HG03457 (cell line): ENCODE data around the gene NPR2.

Source experiments
- ATAC-seq: cut with Tn5 transposase; IDR thresholded peaks from one replicate; pipeline ENCODE4 v1.9.1; 2021; ENCODE audit warnings: moderate number of reproducible peaks; ENCODE audit not compliant: unreplicated experiment

NPR2 gene

GRCh38 chr9:35763181-35763580, 28.2 kb upstream of the NPR2 start:
- no peak for ATAC-seq

GRCh38 chr9:35763803-35764202, 27.6 kb upstream of the NPR2 start:
- ATAC-seq = no peak

GRCh38 chr9:35766997-35767396, 24.4 kb upstream of the NPR2 start:
- ATAC-seq = no peak

DNA sequence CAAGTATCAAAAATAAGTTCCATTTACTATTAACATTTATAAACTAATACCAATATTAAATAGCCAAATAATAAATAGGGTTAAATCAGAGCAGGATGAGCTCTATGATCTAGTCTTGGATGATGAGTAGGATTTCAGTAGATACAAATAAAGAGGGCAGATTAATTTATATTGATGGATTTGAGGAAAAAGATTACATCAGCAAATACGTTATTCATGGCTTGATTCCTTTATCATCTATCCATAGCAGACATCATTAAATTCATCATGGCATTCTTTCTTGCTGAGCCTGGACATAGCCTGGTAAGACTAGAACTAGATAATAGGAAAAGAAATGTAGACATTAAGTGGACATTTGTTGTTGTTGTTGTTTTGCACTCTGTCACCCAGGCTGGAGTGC, 23.9 kb upstream of the NPR2 start:
- ATAC-seq = no peak

GRCh38 chr9:35769763-35770162, 21.6 kb upstream of the NPR2 start:
- no peak for ATAC-seq

DNA sequence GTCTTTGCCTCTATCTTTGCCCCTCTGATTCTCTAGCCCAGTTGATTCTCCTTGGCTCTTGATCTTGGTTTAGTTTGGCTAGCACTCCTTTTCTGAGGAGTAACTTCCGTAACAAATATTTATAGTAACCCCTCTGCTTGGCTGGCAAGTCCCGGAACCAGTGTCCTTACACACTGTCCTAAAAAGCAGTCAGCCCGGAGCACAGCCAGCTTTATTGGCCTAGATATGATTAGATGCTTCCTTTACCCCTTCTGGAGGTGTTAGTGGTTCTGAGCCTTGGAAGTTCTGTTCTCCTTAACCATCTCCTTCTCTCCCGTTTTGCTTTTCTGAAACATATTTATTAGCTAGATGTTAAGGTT, 20.3 kb upstream of the NPR2 start:
- ATAC-seq = no peak

- ATAC-seq = no peak
Measured at GRCh38 chr9:35771534-35771933, 19.9 kb upstream of the NPR2 start.

GRCh38 chr9:35771943-35772342, 19.4 kb upstream of the NPR2 start:
- no peak for ATAC-seq

- no peak for ATAC-seq
Measured at GRCh38 chr9:35774907-35775635, 16.3 kb upstream of the NPR2 start.

DNA sequence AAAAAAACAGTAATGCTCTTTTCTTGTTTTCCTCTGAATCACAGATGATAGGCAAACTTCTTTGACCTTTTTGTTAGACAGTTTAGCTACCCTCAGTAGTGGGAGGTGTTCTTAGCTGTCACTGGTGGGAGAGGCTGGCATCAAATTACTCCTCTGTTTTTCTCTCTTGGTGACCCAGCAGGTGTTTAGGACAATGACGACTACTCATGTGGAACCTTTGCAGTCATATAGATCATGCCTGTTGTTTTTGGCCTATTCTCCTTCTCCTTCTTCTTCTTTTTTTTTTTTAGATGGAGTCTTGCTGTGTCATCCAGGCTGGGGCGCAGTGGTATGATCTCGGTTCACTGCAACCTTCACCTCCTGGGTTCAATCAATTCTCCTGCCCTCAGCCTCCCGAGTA, 15.4 kb upstream of the NPR2 start:
- ATAC-seq = no peak

DNA sequence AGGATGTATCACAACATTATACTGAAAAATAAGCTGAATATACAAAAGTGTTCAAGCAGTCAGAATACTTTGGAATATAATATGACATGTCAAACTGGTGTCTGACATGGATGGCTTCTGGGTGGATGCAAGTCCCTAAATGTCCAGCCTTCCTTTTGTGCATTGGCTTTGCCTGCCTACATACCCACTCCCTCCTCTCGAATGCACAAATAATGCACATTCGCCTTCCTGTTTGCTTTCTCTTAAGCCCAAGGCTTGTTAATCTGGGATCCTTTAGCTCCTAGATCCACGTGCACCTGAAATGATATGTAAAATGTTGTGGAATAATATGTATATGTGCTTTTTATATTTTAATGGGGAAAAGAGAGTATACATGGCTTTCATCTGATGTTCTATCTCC, 12.9 kb upstream of the NPR2 start:
- ATAC-seq = no peak

GRCh38 chr9:35781066-35781465, 10.3 kb upstream of the NPR2 start:
- ATAC-seq = no peak

- no peak for ATAC-seq
Measured at GRCh38 chr9:35783418-35783817, 8.0 kb upstream of the NPR2 start.

- no peak for ATAC-seq
Measured at GRCh38 chr9:35789541-35789940, 1.9 kb upstream of the NPR2 start.

DNA sequence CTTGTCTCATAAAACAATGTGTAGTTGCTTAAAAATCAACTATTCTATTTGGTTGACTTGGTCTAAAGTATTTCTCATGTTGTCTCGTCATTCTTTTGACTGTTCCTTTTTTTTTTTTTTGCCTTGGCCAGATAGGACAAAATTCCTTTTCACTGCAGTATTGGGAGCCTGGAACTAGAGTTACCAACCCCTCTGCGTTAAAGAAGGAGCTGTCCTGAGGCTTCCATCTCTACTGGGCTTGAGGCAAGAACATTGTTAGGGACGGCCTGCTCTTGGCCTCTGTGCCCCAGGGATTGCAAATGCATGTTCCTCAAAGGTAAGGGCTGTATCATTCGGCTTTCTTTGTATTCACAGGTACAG, 1.4 kb upstream of the NPR2 start:
- ATAC-seq = no peak

DNA sequence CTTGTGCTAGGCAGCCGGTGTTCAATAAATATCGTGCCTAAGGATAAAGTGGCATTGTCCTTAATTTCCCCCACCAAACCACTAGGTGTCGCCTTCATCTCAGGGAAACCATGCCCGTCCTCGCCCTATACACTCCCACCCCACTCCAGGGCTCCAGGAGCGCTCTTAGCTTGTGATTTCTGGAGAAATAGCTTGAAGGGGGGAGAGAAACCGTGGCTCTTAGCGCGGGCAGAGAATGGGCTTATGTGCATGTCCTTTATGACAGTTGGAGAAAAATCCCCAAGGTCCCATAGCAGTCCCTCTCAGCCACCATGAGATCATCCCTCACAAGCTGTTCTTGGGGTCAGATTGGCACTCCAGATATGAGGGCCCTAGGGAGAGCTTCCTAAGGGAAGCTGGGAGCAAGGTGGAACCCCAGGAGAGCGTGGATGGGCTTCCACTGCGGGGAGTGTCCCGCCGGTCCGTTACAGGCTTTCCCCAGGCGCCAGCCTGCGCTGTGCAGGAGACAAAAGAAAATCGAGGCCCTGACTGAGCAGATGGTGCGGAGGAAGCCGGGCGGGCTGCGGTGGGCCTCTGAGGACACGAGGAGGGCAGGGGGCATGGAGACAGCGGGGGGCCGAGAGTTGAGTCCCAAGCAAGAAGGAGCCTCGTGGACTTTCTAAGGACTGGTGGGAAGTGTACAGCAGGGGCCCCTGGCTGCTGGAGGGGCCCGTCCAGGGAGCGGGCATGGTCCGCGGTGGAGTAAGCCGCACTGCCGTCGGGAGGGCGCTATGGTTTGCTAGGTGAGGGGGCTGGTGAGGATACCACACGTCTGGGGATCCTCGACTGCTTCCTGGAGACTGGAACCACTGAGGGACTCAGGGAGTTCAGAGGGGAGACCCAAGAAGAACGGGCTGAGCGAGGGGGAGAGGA, 750 bp upstream of the NPR2 start:
- no peak for ATAC-seq

- ATAC-seq = no peak
Measured at GRCh38 chr9:35792024-35792813, 828 bp downstream of the NPR2 start.

DNA sequence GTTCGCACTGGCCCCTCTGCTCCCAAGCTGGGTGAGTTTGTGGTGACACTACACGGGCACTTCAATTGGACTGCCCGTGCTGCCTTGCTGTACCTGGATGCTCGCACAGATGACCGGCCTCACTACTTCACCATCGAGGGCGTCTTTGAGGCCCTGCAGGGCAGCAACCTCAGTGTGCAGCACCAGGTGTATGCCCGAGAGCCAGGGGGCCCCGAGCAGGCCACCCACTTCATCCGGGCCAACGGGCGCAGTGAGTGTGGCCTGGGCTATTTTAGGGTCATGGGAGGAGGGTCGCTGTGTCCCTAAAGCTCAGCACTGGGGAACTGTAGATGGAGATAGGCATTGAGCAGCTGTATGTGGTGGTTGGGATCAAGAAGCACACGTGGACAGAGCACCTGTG, 1.4 kb downstream of the NPR2 start:
- ATAC-seq = no peak

- no peak for ATAC-seq
Measured at GRCh38 chr9:35793461-35793860, 2.1 kb downstream of the NPR2 start.

- ATAC-seq = no peak
Measured at GRCh38 chr9:35795695-35796094, 4.3 kb downstream of the NPR2 start.

GRCh38 chr9:35797311-35798109, 6.1 kb downstream of the NPR2 start:
- no peak for ATAC-seq
